Activated CD8-positive, alpha-beta T cell treated with anti-CD3 and anti-CD28 coated beads, Interleukin-2, amount 10 ng/mL, durations not matched to agents 7 days and 5 days (primary cell): Measurements from ENCODE around the gene YTHDF2. TPM values are rescaled to one million over a fixed set of nuclear protein-coding genes. Genes with fewer than 3 reads are reported as not detected.
"Not testable (repeated sequence)": the region's sequence is repeated elsewhere in the genome, so short reads cannot be mapped to it uniquely, and the experiment has no call there.

Source experiments
- ATAC-seq: fragments of 150-1000 bp; cut with Tn5 transposase; one replicate; pipeline ENCODE4 v1.10.0; 2021; ENCODE audit warnings: moderate library complexity
- CTCF ChIA-PET: fragments of 350-600 bp; sonication (Branson Sonifier 250); formaldehyde crosslinking; loops from one replicate; lab custom pipeline; 2021; ENCODE audit warnings: antibody characterized with exemption; lab: Charles Lee
- POLR2A ChIA-PET: fragments of 350-600 bp; sonication (Branson Sonifier 250); formaldehyde crosslinking; loops from one replicate; lab custom pipeline; 2021; ENCODE audit warnings: antibody characterized with exemption; lab: Charles Lee
- DNase-seq: peaks from one replicate; pipeline ENCODE4 v3.0.0-alpha.2; 2020
- H3K27ac Mint-ChIP-seq: one replicate; pipeline ENCODE4 v1.8.0; 2021; ENCODE audit warnings: mild to moderate bottlenecking, mixed read lengths
- H3K27me3 Mint-ChIP-seq: one replicate; pipeline ENCODE4 v1.8.0; 2021; ENCODE audit warnings: low read depth, mixed read lengths
- H3K36me3 Mint-ChIP-seq: one replicate; pipeline ENCODE4 v1.8.0; 2021; ENCODE audit warnings: low read depth, mixed read lengths
- H3K4me1 Mint-ChIP-seq: one replicate; pipeline ENCODE4 v1.8.0; 2021; ENCODE audit warnings: low read depth, mixed read lengths
- H3K4me3 Mint-ChIP-seq: one replicate; pipeline ENCODE4 v1.8.0; 2021; ENCODE audit warnings: mild to moderate bottlenecking, mixed read lengths
- H3K9me3 Mint-ChIP-seq: one replicate; pipeline ENCODE4 v1.8.0; 2022; ENCODE audit warnings: mixed read lengths; ENCODE audit not compliant: insufficient read depth
- total RNA-seq, 2 experiments: library from RNA; stranded (reverse); gene quantifications; one replicate each; pipeline ENCODE4 v1.2.3, GENCODE V29; 2021

The YTHDF2 gene
- 10 to 100 TPM; 67.3 to 80.6 TPM for total RNA-seq

GRCh38 chr1:28736450-28737306 is at the start of gene YTHDF2:
Gene YTHDF2, plus strand, starts transcription at chr1:28736940. Its CDS starts 181 bp downstream, at chr1:28737121.
- Mint-ChIP-seq H3K4me1 (peaks cover 38% of the 10 kb centered on the region), H3K9me3 (no peaks in the 10 kb centered on the region), H3K36me3 (peaks cover 30% of the 10 kb centered on the region), H3K27me3 (no peaks in the 10 kb centered on the region), H3K27ac (peak within 1 kb of the TSS; percentile 94), H3K4me3 (peak within 1 kb of the TSS; percentile 97)
- ChIA-PET CTCF (interaction anchor here (0.6 to 2.5 kb wide), 43 partner anchors 9 to 528 kb away, joined by 3 to 36 read pairs (median 5); partner anchors contain the start of genes GMEB1, RNU11, SRSF4 and TAF12), POLR2A (interaction anchor here (0.6 to 3.2 kb wide), 18 partner anchors 9 to 445 kb away, joined by 3 to 59 read pairs (median 6); partner anchors contain the start of genes GMEB1, MED18, RNU11 and SRSF4)
- ATAC-seq (peak; percentile 97), DNase-seq (peak; percentile 98)

GRCh38 chr1:28691627-28692026 is 45.1 kb upstream of the YTHDF2 start:
- H3K4me3 Mint-ChIP-seq, H3K4me1 Mint-ChIP-seq, ATAC-seq, CTCF ChIA-PET, DNase-seq, H3K27ac Mint-ChIP-seq, H3K27me3 Mint-ChIP-seq, H3K9me3 Mint-ChIP-seq: not testable (repeated sequence)
- H3K36me3 Mint-ChIP-seq, result peaks cover 40% of the 10 kb centered on the region
- POLR2A ChIA-PET, result interaction anchor here (0.6 kb wide), 1 partner anchor 43 kb away, joined by 3 read pairs; the partner anchor contains the start of gene RNU11

GRCh38 chr1:28703629-28704028 is 33.1 kb upstream of the YTHDF2 start:
- ATAC-seq (no peak), DNase-seq (no peak)
- H3K4me1 Mint-ChIP-seq, result peaks cover 6% of the 10 kb centered on the region
- H3K27ac Mint-ChIP-seq, result no peak overlapping the region
- H3K4me3 Mint-ChIP-seq, result no peak overlapping the region
- POLR2A ChIA-PET, result interaction anchor here (0.6 kb wide), 1 partner anchor 428 kb away, joined by 3 read pairs; no protein-coding TSS in a partner anchor
- peaks cover 35% of the 10 kb centered on the region for H3K36me3 Mint-ChIP-seq
- H3K9me3 Mint-ChIP-seq, result no peaks in the 10 kb centered on the region
- H3K27me3 Mint-ChIP-seq, result no peaks in the 10 kb centered on the region
- CTCF ChIA-PET, result no interaction called here

GRCh38 chr1:28716336-28716735 is 20.4 kb upstream of the YTHDF2 start:
- Mint-ChIP-seq H3K4me1 (no peaks in the 10 kb centered on the region), H3K9me3 (no peaks in the 10 kb centered on the region), H3K4me3 (no peak overlapping the region), H3K36me3 (peaks cover 33% of the 10 kb centered on the region), H3K27me3 (no peaks in the 10 kb centered on the region), H3K27ac (no peak overlapping the region)
- POLR2A ChIA-PET, result no interaction called here
- CTCF ChIA-PET, result interaction anchor here (1.1 kb wide), 1 partner anchor 21 kb away, joined by 4 read pairs; the partner anchor contains the start of gene YTHDF2
- ATAC-seq (no peak), DNase-seq (no peak)

GRCh38 chr1:28718166-28718565 is 18.6 kb upstream of the YTHDF2 start:
- POLR2A ChIA-PET, result no interaction called here
- H3K36me3 Mint-ChIP-seq, result peaks cover 28% of the 10 kb centered on the region
- ATAC-seq, result no peak

GRCh38 chr1:28718586-28719331 is 18.0 kb upstream of the YTHDF2 start:
- Mint-ChIP-seq H3K4me3 (no peak overlapping the region), H3K36me3 (peaks cover 23% of the 10 kb centered on the region), H3K9me3 (no peaks in the 10 kb centered on the region), H3K27me3 (no peaks in the 10 kb centered on the region), H3K27ac (no peak overlapping the region), H3K4me1 (no peaks in the 10 kb centered on the region)
- CTCF ChIA-PET, result interaction anchor here (1.4 kb wide), 1 partner anchor 18 kb away, joined by 10 read pairs; the partner anchor contains the start of gene YTHDF2
- POLR2A ChIA-PET, result no interaction called here
- no peak for DNase-seq
- ATAC-seq, result no peak

More at GRCh38 chr1:28718166-28718565, 18.6 kb upstream of the YTHDF2 start:
- Mint-ChIP-seq H3K27me3 (no peaks in the 10 kb centered on the region), H3K27ac (no peak overlapping the region), H3K9me3 (no peaks in the 10 kb centered on the region), H3K4me1 (no peaks in the 10 kb centered on the region), H3K4me3 (no peak overlapping the region)
- CTCF ChIA-PET, result interaction anchor here (1.4 kb wide), 1 partner anchor 18 kb away, joined by 10 read pairs; the partner anchor contains the start of gene YTHDF2
- no peak for DNase-seq

GRCh38 chr1:28719332-28719619 is 17.5 kb upstream of the YTHDF2 start:
- Mint-ChIP-seq H3K9me3 (no peaks in the 10 kb centered on the region), H3K27ac (no peak overlapping the region), H3K27me3 (no peaks in the 10 kb centered on the region), H3K36me3 (peaks cover 18% of the 10 kb centered on the region), H3K4me3 (no peak overlapping the region), H3K4me1 (no peaks in the 10 kb centered on the region)
- DNase-seq (no peak), ATAC-seq (no peak)
- POLR2A ChIA-PET, result no interaction called here
- CTCF ChIA-PET, result interaction anchor here (1.4 kb wide), 1 partner anchor 17 kb away, joined by 10 read pairs; the partner anchor contains the start of gene YTHDF2

GRCh38 chr1:28720376-28720775 is 16.4 kb upstream of the YTHDF2 start:
- POLR2A ChIA-PET, result no interaction called here
- Mint-ChIP-seq H3K27ac (no peak overlapping the region), H3K36me3 (peaks cover 10% of the 10 kb centered on the region), H3K27me3 (no peaks in the 10 kb centered on the region), H3K9me3 (no peaks in the 10 kb centered on the region), H3K4me3 (no peak overlapping the region), H3K4me1 (no peaks in the 10 kb centered on the region)
- ATAC-seq, result no peak
- DNase-seq, result no peak
- CTCF ChIA-PET, result no interaction called here

GRCh38 chr1:28721927-28722326 is 14.8 kb upstream of the YTHDF2 start:
- ATAC-seq, H3K4me1 Mint-ChIP-seq, H3K27ac Mint-ChIP-seq, H3K4me3 Mint-ChIP-seq, DNase-seq, POLR2A ChIA-PET, H3K27me3 Mint-ChIP-seq, H3K9me3 Mint-ChIP-seq, H3K36me3 Mint-ChIP-seq: not testable (repeated sequence)
- CTCF ChIA-PET, result interaction anchor here (2.3 kb wide), 1 partner anchor 14 kb away, joined by 13 read pairs; the partner anchor contains the start of gene YTHDF2

GRCh38 chr1:28725365-28725764 is 11.4 kb upstream of the YTHDF2 start:
- H3K4me3 Mint-ChIP-seq, DNase-seq, ATAC-seq, H3K36me3 Mint-ChIP-seq, H3K27me3 Mint-ChIP-seq, H3K9me3 Mint-ChIP-seq, H3K27ac Mint-ChIP-seq, H3K4me1 Mint-ChIP-seq: not testable (repeated sequence)
- POLR2A ChIA-PET, result interaction anchor here (1.7 kb wide), 1 partner anchor 11 kb away, joined by 5 read pairs; the partner anchor contains the start of gene YTHDF2
- CTCF ChIA-PET, result interaction anchor here (2.0 to 2.9 kb wide), 2 partner anchors 8 to 11 kb away, joined by 6 to 15 read pairs; partner anchors contain the start of gene YTHDF2

GRCh38 chr1:28735961-28736449 is 735 bp upstream of the YTHDF2 start:
- Mint-ChIP-seq H3K27me3 (no peaks in the 10 kb centered on the region), H3K27ac (peak overlapping the region; percentile 94), H3K4me1 (peaks cover 35% of the 10 kb centered on the region), H3K36me3 (peaks cover 27% of the 10 kb centered on the region), H3K4me3 (peak overlapping the region; percentile 97), H3K9me3 (no peaks in the 10 kb centered on the region)
- POLR2A ChIA-PET, result interaction anchor here (0.6 to 3.2 kb wide), 18 partner anchors 9 to 445 kb away, joined by 3 to 59 read pairs (median 6); partner anchors contain the start of genes GMEB1, MED18, RNU11 and SRSF4
- CTCF ChIA-PET, result interaction anchor here (0.6 to 2.5 kb wide), 34 partner anchors 8 to 483 kb away, joined by 3 to 36 read pairs (median 6); partner anchors contain the start of genes GMEB1, RNU11, SRSF4 and TAF12
- no peak for ATAC-seq
- DNase-seq, result no peak
